IMR-90 (cell line): Measurements from ENCODE around the gene RAB36. TPM values are rescaled to one million over a fixed set of nuclear protein-coding genes. Genes with fewer than 3 reads are reported as not detected.
A peak's percentile ranks its signal among the peaks of the same experiment; 100 is the strongest.

Experiments used
- ATAC-seq: fragments of 200-7000 bp; cut with Tn5 transposase; 2 replicates; pipeline ENCODE4 v1.9.1; 2020; ENCODE audit warnings: low read depth, mild to moderate bottlenecking, moderate library complexity
- BruUV-seq: library from RNA; stranded (reverse); fragments of 400-500 nt; replicated peaks from 2 replicates; lab custom pipeline; 2021; lab: Mats Ljungman, UMichigan
- CTCF ChIA-PET: fragments of 300-600 bp; formaldehyde crosslinking; extraction: SDS; loops from one replicate; lab custom pipeline; 2021; ENCODE audit warnings: antibody characterized with exemption; lab: Yijun Ruan, JAX
- POLR2A ChIA-PET: fragments of 300-600 bp; sonication (Branson Sonifier 250); formaldehyde crosslinking; loops from one replicate; lab custom pipeline; 2022; ENCODE audit warnings: antibody characterized with exemption; ENCODE audit not compliant: unreplicated experiment; lab: Charles Lee
- DNase-seq: peaks from one replicate; pipeline ENCODE4 v3.0.0; 2013
- H2AFZ ChIP-seq: replicated peaks from 2 replicates; pipeline ENCODE3; 2013; ENCODE audit warnings: low read length, mild to moderate bottlenecking; ENCODE audit not compliant: poor library complexity
- H2AK5ac ChIP-seq: 2 replicates; pipeline ENCODE4 v1.6.1; 2013; ENCODE audit warnings: low read depth, low read length, inconsistent platforms
- H2AK9ac ChIP-seq: replicated peaks from 2 replicates; pipeline ENCODE3; 2013; ENCODE audit warnings: mild to moderate bottlenecking, low read depth, low read length, moderate library complexity; ENCODE audit not compliant: poor library complexity
- H2BK120ac ChIP-seq: 2 replicates; pipeline ENCODE4 v1.6.1; 2013; ENCODE audit warnings: low read depth, low read length, inconsistent platforms
- H2BK15ac ChIP-seq: 3 replicates; pipeline ENCODE4 v1.6.1; 2013; ENCODE audit warnings: low read depth, low read length, inconsistent platforms
- H2BK20ac ChIP-seq: 2 replicates; pipeline ENCODE4 v1.6.1; 2013; ENCODE audit warnings: low read depth, mild to moderate bottlenecking, inconsistent platforms, low read length, moderate library complexity
- H2BK5ac ChIP-seq: 2 replicates; pipeline ENCODE4 v1.6.1; 2013; ENCODE audit warnings: mild to moderate bottlenecking, low read depth, low read length, inconsistent platforms; ENCODE audit not compliant: poor library complexity, severe bottlenecking
- H3K14ac ChIP-seq: replicated peaks from 2 replicates; pipeline ENCODE4 v1.6.1; 2013; ENCODE audit warnings: low read depth, low read length, inconsistent platforms
- H3K18ac ChIP-seq: 2 replicates; pipeline ENCODE4 v1.6.1; 2013; ENCODE audit warnings: low read depth, low read length, control low read depth
- H3K23ac ChIP-seq: 2 replicates; pipeline ENCODE4 v1.6.1; 2013; ENCODE audit warnings: low read depth, low read length, inconsistent platforms
- H3K27ac ChIP-seq: 2 replicates; pipeline ENCODE4 v1.5.1; 2013; ENCODE audit warnings: mild to moderate bottlenecking, control low read depth, low read length; ENCODE audit not compliant: insufficient read depth
- H3K27me3 ChIP-seq: 2 replicates; pipeline ENCODE4 v1.6.1; 2013; ENCODE audit warnings: low read length; ENCODE audit not compliant: control insufficient read depth, insufficient read depth
- H3K36me3 ChIP-seq: 2 replicates; pipeline ENCODE4 v1.6.1; 2013; ENCODE audit warnings: low read length, mixed read lengths; ENCODE audit not compliant: control insufficient read depth, insufficient read depth
- H3K4ac ChIP-seq: 2 replicates; pipeline ENCODE4 v1.6.1; 2013; ENCODE audit warnings: low read depth, low read length, inconsistent platforms
- H3K4me1 ChIP-seq: 2 replicates; pipeline ENCODE4 v1.6.1; 2013; ENCODE audit warnings: low read length, mixed read lengths; ENCODE audit not compliant: control insufficient read depth, insufficient read depth
- H3K4me2 ChIP-seq: 2 replicates; pipeline ENCODE4 v1.6.1; 2013; ENCODE audit warnings: low read depth, mild to moderate bottlenecking, control low read depth, low read length, moderate library complexity
- H3K4me3 ChIP-seq: 2 replicates; pipeline ENCODE4 v1.5.1; 2013; ENCODE audit warnings: low read depth, mild to moderate bottlenecking, control low read depth, low read length, moderate library complexity; ENCODE audit not compliant: insufficient read depth
- H3K56ac ChIP-seq: 2 replicates; pipeline ENCODE4 v1.6.1; 2013; ENCODE audit warnings: low read length, inconsistent platforms; ENCODE audit not compliant: insufficient read depth; ENCODE audit errors: extremely low read depth
- H3K79me1 ChIP-seq, 2 experiments: 2 replicates each; pipeline ENCODE4 v1.6.1; 2013; ENCODE audit warnings: low read length in 2 of 2, inconsistent platforms in 1 of 2, low read depth in 1 of 2
- H3K9ac ChIP-seq: 2 replicates; pipeline ENCODE4 v1.6.1; 2013; ENCODE audit warnings: low read depth, low read length, control low read depth
- H3K9me1 ChIP-seq: 2 replicates; pipeline ENCODE4 v1.6.1; 2013; ENCODE audit warnings: low read length, inconsistent platforms; ENCODE audit not compliant: insufficient read depth
- H3K9me3 ChIP-seq: 2 replicates; pipeline ENCODE4 v1.6.1; 2013; ENCODE audit warnings: low read length; ENCODE audit not compliant: control insufficient read depth, insufficient read depth
- H4K20me1 ChIP-seq: 2 replicates; pipeline ENCODE4 v1.6.1; 2013; ENCODE audit warnings: low read length, inconsistent platforms; ENCODE audit not compliant: insufficient read depth
- H4K5ac ChIP-seq: 2 replicates; pipeline ENCODE4 v1.6.1; 2013; ENCODE audit warnings: mild to moderate bottlenecking, low read depth, low read length, control low read depth
- H4K8ac ChIP-seq, 2 experiments: 2 replicates each; pipeline ENCODE4 v1.6.1; 2013; ENCODE audit warnings: low read depth in 2 of 2, low read length in 2 of 2, control low read depth in 1 of 2, inconsistent platforms in 1 of 2
- H4K91ac ChIP-seq: 2 replicates; pipeline ENCODE4 v1.6.1; 2013; ENCODE audit warnings: low read depth, low read length, inconsistent platforms; ENCODE audit not compliant: insufficient read depth
- BHLHE40 ChIP-seq: fragments of 150-350 bp; IDR thresholded peaks from 2 replicates; pipeline ENCODE4 v1.6.1; 2016; ENCODE audit warnings: mild to moderate bottlenecking, low read depth, low read length
- CEBPB ChIP-seq: IDR thresholded peaks from 2 replicates; pipeline ENCODE4 v1.6.1; 2012; ENCODE audit warnings: low read depth, low read length, improper control_type of control experiment
- CHD1 ChIP-seq: IDR thresholded peaks from 2 replicates; pipeline ENCODE4 v1.6.1; 2012; ENCODE audit warnings: low read depth, low read length, improper control_type of control experiment
- FOS ChIP-seq: fragments of 150-350 bp; IDR thresholded peaks from 2 replicates; pipeline ENCODE4 v1.6.1; 2016; ENCODE audit warnings: low read depth, low read length
- POLR2A ChIP-seq: IDR thresholded peaks from 2 replicates; pipeline ENCODE4 v1.6.1; 2012; ENCODE audit warnings: mild to moderate bottlenecking, low read depth, low read length
- RAD21 ChIP-seq: IDR thresholded peaks from 2 replicates; pipeline ENCODE4 v1.6.1; 2012; ENCODE audit warnings: low read length, improper control_type of control experiment
- RCOR1 ChIP-seq: IDR thresholded peaks from 2 replicates; pipeline ENCODE4 v1.6.1; 2012; ENCODE audit warnings: mild to moderate bottlenecking, low read length, improper control_type of control experiment; ENCODE audit not compliant: insufficient replicate concordance
- RFX5 ChIP-seq: IDR thresholded peaks from 2 replicates; pipeline ENCODE4 v1.8.0; 2012; ENCODE audit warnings: low read depth, mild to moderate bottlenecking, low read length, moderate library complexity
- SMC3 ChIP-seq: fragments of 150-350 bp; IDR thresholded peaks from 2 replicates; pipeline ENCODE4 v1.6.1; 2016; ENCODE audit warnings: low read depth, mild to moderate bottlenecking, antibody characterized with exemption, low read length, moderate library complexity
- WGBS, 2 experiments: methylation state at CpG; one replicate each; pipeline versions ENCODE4 v1.1.5 to v1.1.7; 2013; ENCODE audit warnings: missing lambda C conversion rate in 2 of 2; ENCODE audit not compliant: insufficient read length in 1 of 2; ENCODE audit errors: extremely low coverage in 2 of 2; 5-methylcytosine and 5-hydroxymethylcytosine counted together
- dilution Hi-C: fragments of 300-500 bp; cut with HindIII; formaldehyde crosslinking; loops from one replicate; pipeline ENCODE4 v1.14.3; 2018; ENCODE audit warnings: low sequenced_read_pairs; ENCODE audit not compliant: unreplicated experiment
- in situ Hi-C: fragments of 300-500 bp; cut with MboI; formaldehyde crosslinking; loops from 3 replicates; pipeline ENCODE4 v1.14.3; 2019; ENCODE audit warnings: low sequenced_read_pairs, inconsistent platforms, mixed read lengths
- intact Hi-C: fragments of 100-400 bp; cut with micrococcal nuclease; formaldehyde crosslinking; loops from 2 replicates; pipeline ENCODE4 v1.10.0; 2022
- polyA plus RNA-seq, 3 experiments: library from polyadenylated mRNA; depleted of rRNA; stranded (reverse); fragments of >200 nt; gene quantifications; 2 replicates each; pipeline ENCODE4 v1.2.3, GENCODE V29; 2012; ENCODE audit warnings: low replicate concordance in 1 of 3
- total RNA-seq: library from RNA; depleted of rRNA; stranded (reverse); fragments of >200 nt; gene quantifications from 2 replicates; pipeline ENCODE4 v1.2.3, GENCODE V29; 2012

Gene RAB36
- total and polyA plus RNA-seq, 2 of the 4 experiments (the other 2 are of a cell fraction) = 3.6 to 4.0 TPM

- H3K9ac ChIP-seq = no peak overlapping the region
- H4K8ac ChIP-seq = no peak overlapping the region
- H2AK9ac ChIP-seq = peak overlapping the region; percentile 24
- in situ Hi-C loops (no loop called here), dilution Hi-C loops (no loop called here), intact Hi-C loops (no loop called here)
- DNase-seq (no peak), ATAC-seq (no peak)
- no peak overlapping the region for H2BK120ac ChIP-seq
- no peaks in the 10 kb centered on the region for H4K20me1 ChIP-seq
- H3K27ac ChIP-seq = no peak overlapping the region
- no peak overlapping the region for H4K91ac ChIP-seq
- H3K56ac ChIP-seq = no peak overlapping the region
- no peak overlapping the region for H2BK5ac ChIP-seq
- no peaks in the 10 kb centered on the region for H3K9me3 ChIP-seq
- no peak overlapping the region for H3K18ac ChIP-seq
- POLR2A ChIA-PET = no interaction called here
- no peak overlapping the region for H2BK15ac ChIP-seq
- CTCF ChIA-PET = no interaction called here
- no peak overlapping the region for H3K4me2 ChIP-seq
- H3K9me1 ChIP-seq = no peaks in the 10 kb centered on the region
- no peaks in the 10 kb centered on the region for H3K4me1 ChIP-seq
- H3K4me3 ChIP-seq = no peak overlapping the region
- H3K14ac ChIP-seq = no peak overlapping the region
- H2BK20ac ChIP-seq = no peak overlapping the region
- H3K23ac ChIP-seq = no peak overlapping the region
- no peak overlapping the region for H2AFZ ChIP-seq
- TF ChIP-seq SMC3 (no peak), FOS (no peak), CHD1 (no peak), RCOR1 (no peak), RFX5 (no peak), BHLHE40 (no peak), POLR2A (no peak), CEBPB (no peak), RAD21 (no peak)
- H2AK5ac ChIP-seq = no peak overlapping the region
- BruUV-seq = no TSS peak
- H3K27me3 ChIP-seq = no peaks in the 10 kb centered on the region; the same call in 1 of the 2 replicates
- H3K79me1 ChIP-seq = no peaks in the 10 kb centered on the region
- no peak overlapping the region for H3K4ac ChIP-seq
- no peaks in the 10 kb centered on the region for H3K36me3 ChIP-seq
- no peak overlapping the region for H4K5ac ChIP-seq
- 79% methylated on average over 2 of the region's 3 CpGs; no CpG with 5 or more reads in 1 of the 2 experiments for WGBS, 2 experiments
These were observed 43.8 kb upstream of the RAB36 start for GRCh38 chr22:23101524-23101923.
